Duodenal mucosa (tissue), 2 donors: Measurements from ENCODE around the gene MYL9.
A peak's percentile ranks its signal among the peaks of the same experiment; 100 is the strongest.

Experiments
- H3K27ac ChIP-seq: one replicate; pipeline ENCODE4 v1.7.0; 2013; ENCODE audit warnings: low read depth, low read length
- H3K27me3 ChIP-seq, 2 donors: one replicate each; pipeline ENCODE4 v1.7.0; 2013; ENCODE audit warnings: low read length in 2 of 2, control low read depth in 1 of 2; ENCODE audit not compliant: insufficient read depth in 2 of 2, control insufficient read depth in 1 of 2
- H3K36me3 ChIP-seq, 2 donors: one replicate each; pipeline ENCODE4 v1.7.0; 2013; ENCODE audit warnings: low read length in 2 of 2, control low read depth in 1 of 2; ENCODE audit not compliant: insufficient read depth in 2 of 2, control insufficient read depth in 1 of 2
- H3K4me1 ChIP-seq, 2 donors: one replicate each; pipeline ENCODE4 v1.7.0; 2013; ENCODE audit warnings: low read length in 2 of 2, control low read depth in 1 of 2; ENCODE audit not compliant: insufficient read depth in 2 of 2, control insufficient read depth in 1 of 2
- H3K4me3 ChIP-seq, 2 donors: one replicate each; pipeline ENCODE4 v1.7.0; 2013; ENCODE audit warnings: low read length in 2 of 2, low read depth in 1 of 2
- H3K9ac ChIP-seq, 2 donors: one replicate each; pipeline ENCODE4 v1.7.0; 2013; ENCODE audit warnings: low read length in 2 of 2, low read depth in 1 of 2
- H3K9me3 ChIP-seq, 2 donors: one replicate each; pipeline ENCODE4 v1.7.0; 2013; ENCODE audit warnings: low read length in 2 of 2, control low read depth in 1 of 2; ENCODE audit not compliant: control insufficient read depth in 1 of 2

Gene MYL9

DNA sequence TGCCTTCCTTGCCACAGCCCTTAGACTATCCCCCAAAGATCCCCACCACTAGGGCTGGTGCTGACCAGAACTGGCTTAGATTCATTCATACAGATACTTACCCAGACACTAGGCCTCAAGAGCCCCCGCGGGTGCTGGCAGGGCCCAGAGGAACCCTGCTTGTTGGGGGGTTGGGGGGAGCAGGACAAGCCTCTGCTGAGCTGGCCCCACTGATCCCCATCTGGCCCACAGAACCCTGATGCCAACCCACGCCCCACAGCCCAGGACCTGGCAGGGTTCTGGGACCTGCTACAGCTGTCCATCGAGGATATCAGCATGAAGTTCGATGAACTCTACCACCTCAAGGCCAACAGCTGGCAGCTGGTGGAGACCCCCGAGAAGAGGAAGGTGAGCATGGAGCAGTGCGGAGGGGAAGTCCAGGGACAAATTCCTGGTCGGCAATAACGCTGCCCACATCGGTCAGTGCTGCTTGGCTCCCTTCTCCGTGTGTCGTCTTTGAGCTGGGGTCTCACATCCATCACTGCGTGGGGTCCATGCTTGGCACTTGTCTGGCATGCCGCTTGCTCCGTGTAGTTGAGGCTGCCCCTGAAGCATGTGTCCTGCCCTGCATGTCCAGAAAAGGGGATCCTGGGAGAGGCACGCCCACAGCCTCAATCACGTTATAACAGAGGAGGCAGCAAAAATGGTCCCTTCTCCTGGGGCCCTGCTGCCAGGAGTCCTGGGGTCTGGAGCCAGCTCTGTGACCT lies 15.5 kb upstream of the MYL9 start:
- H3K36me3 ChIP-seq, result peaks cover 19 to 45% of the 10 kb centered on the region in 2 donors
- no peak overlapping the region for H3K9ac ChIP-seq
- H3K9me3 ChIP-seq, result no peaks in the 10 kb centered on the region
- H3K4me3 ChIP-seq, result no peak overlapping the region
- no peaks in the 10 kb centered on the region for H3K27me3 ChIP-seq
- H3K27ac ChIP-seq, result no peak overlapping the region
- no peaks in the 10 kb centered on the region for H3K4me1 ChIP-seq

DNA sequence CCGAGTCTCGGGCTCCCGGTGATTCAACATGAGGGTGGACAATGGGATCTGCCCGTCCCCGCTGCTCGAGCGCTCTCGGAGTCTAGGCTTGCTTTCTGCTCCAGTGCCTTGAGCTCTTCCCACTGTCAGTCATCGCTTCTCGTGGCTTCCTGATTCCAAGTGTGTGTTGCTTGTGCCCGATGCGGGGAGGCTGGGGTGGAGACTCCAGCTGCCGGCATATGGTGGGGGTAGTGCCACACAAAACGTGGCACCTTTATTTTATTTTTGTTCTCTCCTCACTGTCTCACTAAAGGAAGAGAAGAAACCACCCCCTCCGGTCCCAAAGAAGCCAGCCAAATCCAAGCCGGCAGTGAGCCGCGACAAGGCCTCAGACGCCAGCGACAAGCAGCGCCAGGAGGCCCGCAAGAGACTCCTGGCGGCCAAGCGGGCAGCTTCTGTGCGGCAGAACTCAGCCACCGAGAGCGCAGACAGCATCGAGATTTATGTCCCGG lies 14.8 kb upstream of the MYL9 start:
- H3K36me3 ChIP-seq, result peaks cover 19 to 45% of the 10 kb centered on the region in 2 donors
- no peaks in the 10 kb centered on the region for H3K9me3 ChIP-seq
- no peaks in the 10 kb centered on the region for H3K4me1 ChIP-seq
- no peak overlapping the region for H3K4me3 ChIP-seq
- H3K9ac ChIP-seq, result no peak overlapping the region
- no peaks in the 10 kb centered on the region for H3K27me3 ChIP-seq
- no peak overlapping the region for H3K27ac ChIP-seq

DNA sequence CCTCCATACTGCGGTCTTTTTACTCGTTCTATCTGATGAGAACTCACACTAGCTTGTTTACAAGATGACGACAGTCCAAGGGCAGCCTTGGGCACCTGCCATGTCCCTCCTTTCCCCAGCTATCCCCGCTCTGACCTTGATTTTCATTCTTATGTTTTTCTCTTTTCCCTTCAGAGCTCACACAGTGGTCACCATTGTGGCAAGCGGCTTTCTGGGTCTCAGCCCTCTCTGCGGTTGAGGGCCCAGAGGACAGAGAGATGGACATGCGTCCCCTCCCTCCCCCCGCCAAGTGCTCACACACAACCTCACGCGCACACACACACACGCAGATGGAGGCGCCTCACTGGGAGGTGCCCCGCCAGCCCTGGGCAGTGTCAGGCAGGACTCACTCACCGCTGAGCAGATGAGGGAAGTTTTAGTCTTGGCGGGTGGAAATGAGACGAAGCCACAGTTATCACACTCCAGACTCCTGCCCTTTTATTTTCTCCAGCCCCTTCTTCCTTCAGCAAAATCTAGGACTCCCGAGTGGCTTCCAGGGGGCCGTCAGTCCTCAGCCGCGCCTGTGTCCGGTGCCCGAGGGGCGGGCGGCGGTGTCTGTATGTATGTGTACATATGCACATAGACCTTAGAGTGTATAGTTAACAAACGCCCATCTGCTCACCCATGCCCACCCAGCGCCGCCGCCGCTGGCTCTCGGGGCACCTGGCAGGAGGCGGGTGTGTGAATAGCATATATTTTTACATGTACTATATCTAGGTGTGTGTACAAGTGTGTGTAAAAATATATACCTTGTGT lies 13.8 kb upstream of the MYL9 start:
- no peaks in the 10 kb centered on the region for H3K4me1 ChIP-seq
- H3K27ac ChIP-seq, result no peak overlapping the region
- H3K36me3 ChIP-seq, result peaks cover 19 to 39% of the 10 kb centered on the region in 2 donors
- no peak overlapping the region for H3K9ac ChIP-seq
- H3K27me3 ChIP-seq, result no peaks in the 10 kb centered on the region
- no peak overlapping the region for H3K4me3 ChIP-seq
- H3K9me3 ChIP-seq, result no peaks in the 10 kb centered on the region

DNA sequence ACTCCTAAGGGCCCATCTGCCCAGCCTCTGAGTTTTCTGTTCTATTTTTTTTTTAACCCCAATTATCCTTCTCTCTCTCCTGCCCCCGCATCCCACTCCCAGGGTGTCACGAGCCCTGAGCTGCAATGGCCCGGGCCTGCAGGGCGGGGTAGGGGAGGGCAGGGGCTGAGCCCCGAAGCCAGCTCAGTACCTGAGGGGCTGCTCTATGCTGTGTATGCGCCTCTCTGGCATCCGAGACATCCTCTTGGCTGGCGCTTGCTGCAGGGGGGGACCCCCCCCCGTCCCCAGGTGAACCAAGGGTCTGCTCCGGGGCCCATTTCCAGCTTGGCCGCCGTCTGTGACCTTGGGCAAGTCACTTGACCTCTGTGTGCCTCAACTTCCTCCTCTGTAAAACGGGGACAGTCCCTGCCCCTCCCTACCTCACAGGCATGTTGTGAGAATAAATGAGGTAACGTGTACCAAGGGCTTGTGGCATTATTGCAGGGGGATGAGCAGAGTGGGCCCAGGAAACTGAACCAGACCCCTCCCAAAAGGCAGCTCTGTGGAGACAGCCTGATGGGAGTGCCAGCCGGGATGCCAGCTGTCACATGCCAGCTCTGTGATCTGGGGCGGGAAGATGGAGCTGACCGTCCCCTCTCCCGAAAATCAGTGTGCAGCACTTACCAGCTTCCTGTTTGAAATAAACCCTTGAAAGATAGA lies 13.0 kb upstream of the MYL9 start:
- H3K36me3 ChIP-seq, result peaks cover 19 to 33% of the 10 kb centered on the region in 2 donors
- H3K4me1 ChIP-seq, result no peaks in the 10 kb centered on the region
- no peaks in the 10 kb centered on the region for H3K27me3 ChIP-seq

GRCh38 chr20:36528875-36529417 lies 12.4 kb upstream of the MYL9 start:
- Histone ChIP-seq H3K4me3 (no peak overlapping the region), H3K9me3 (no peaks in the 10 kb centered on the region), H3K4me1 (no peaks in the 10 kb centered on the region), H3K27ac (no peak overlapping the region), H3K27me3 (no peaks in the 10 kb centered on the region), H3K9ac (no peak overlapping the region), H3K36me3 (peaks cover 17 to 30% of the 10 kb centered on the region in 2 donors)

More for the DNA sequence above, 13.0 kb upstream of the MYL9 start:
- Histone ChIP-seq H3K27ac (no peak overlapping the region), H3K9ac (no peak overlapping the region), H3K9me3 (no peaks in the 10 kb centered on the region), H3K4me3 (no peak overlapping the region)

- Histone ChIP-seq H3K9ac (no peak overlapping the region), H3K9me3 (no peaks in the 10 kb centered on the region), H3K4me3 (no peak overlapping the region), H3K27me3 (no peaks in the 10 kb centered on the region), H3K36me3 (peaks cover 3% of the 10 kb centered on the region in 2 donors), H3K4me1 (no peaks in the 10 kb centered on the region), H3K27ac (no peak overlapping the region)
Observed at GRCh38 chr20:36532388-36532787, 8.9 kb upstream of the MYL9 start.

GRCh38 chr20:36532822-36533221 lies 8.5 kb upstream of the MYL9 start:
- no peak overlapping the region for H3K27ac ChIP-seq
- H3K9ac ChIP-seq, result no peak overlapping the region
- no peaks in the 10 kb centered on the region for H3K27me3 ChIP-seq
- H3K9me3 ChIP-seq, result no peaks in the 10 kb centered on the region
- H3K36me3 ChIP-seq, result no peaks in the 10 kb centered on the region
- no peak overlapping the region for H3K4me3 ChIP-seq
- no peaks in the 10 kb centered on the region for H3K4me1 ChIP-seq

GRCh38 chr20:36538026-36538722 lies 3.1 kb upstream of the MYL9 start:
- no peaks in the 10 kb centered on the region for H3K36me3 ChIP-seq
- no peak overlapping the region for H3K4me3 ChIP-seq
- H3K4me1 ChIP-seq, result peaks cover 8 to 15% of the 10 kb centered on the region in 2 donors
- H3K27ac ChIP-seq, result no peak overlapping the region
- H3K9ac ChIP-seq, result no peak overlapping the region
- H3K27me3 ChIP-seq, result no peaks in the 10 kb centered on the region
- no peaks in the 10 kb centered on the region for H3K9me3 ChIP-seq

GRCh38 chr20:36540551-36541211 lies 638 bp upstream of the MYL9 start:
- no peaks in the 10 kb centered on the region for H3K27me3 ChIP-seq
- H3K27ac ChIP-seq, result peak overlapping the region; percentile 66
- H3K9ac ChIP-seq, result peak overlapping the region in 1 of 2 donors; percentile 4
- no peaks in the 10 kb centered on the region for H3K36me3 ChIP-seq
- no peaks in the 10 kb centered on the region for H3K9me3 ChIP-seq
- peak overlapping the region; percentile 29 to 36 for H3K4me3 ChIP-seq
- H3K4me1 ChIP-seq, result peaks cover 13 to 22% of the 10 kb centered on the region in 2 donors
